Cerebellar cortex (tissue), 1 donor: ENCODE measurements around the gene ZNF417.
"Not testable (repeated sequence)": the region's sequence is repeated elsewhere in the genome, so short reads cannot be mapped to it uniquely, and the experiment has no call there.

Source experiments
- DNase-seq: peaks from one replicate; pipeline ENCODE4 v3.0.0-alpha.2; 2015; ENCODE audit warnings: low spot score

ZNF417 gene

GRCh38 chr19:57916168-57916995 is at the start of gene ZNF417:
Gene ZNF417 (minus strand): TSS chr19:57916592. CDS start chr19:57916411, 181 bp downstream.
- peak; percentile 99 for DNase-seq

GRCh38 chr19:57964761-57965160 is 48.4 kb upstream of the ZNF417 start:
- no peak for DNase-seq

GRCh38 chr19:57961785-57962184 is 45.4 kb upstream of the ZNF417 start:
- DNase-seq = no peak

GRCh38 chr19:57954996-57955395 is 38.6 kb upstream of the ZNF417 start:
- no peak for DNase-seq

- DNase-seq = no peak
Observed at GRCh38 chr19:57949702-57950101, 33.3 kb upstream of the ZNF417 start.

GRCh38 chr19:57949296-57949695 is 32.9 kb upstream of the ZNF417 start:
- DNase-seq = no peak

GRCh38 chr19:57947419-57948134 is 31.2 kb upstream of the ZNF417 start, which contains the start of gene ZNF256:
Gene ZNF256 (minus strand): TSS chr19:57947706. CDS start chr19:57947474, 232 bp downstream.
- DNase-seq = peak; percentile 98

- DNase-seq = no peak
Observed at GRCh38 chr19:57947088-57947418, 30.7 kb upstream of the ZNF417 start.

- DNase-seq = no peak
Observed at GRCh38 chr19:57946316-57946715, 29.9 kb upstream of the ZNF417 start.

GRCh38 chr19:57941593-57941992 is 25.2 kb upstream of the ZNF417 start:
- DNase-seq = no peak

- DNase-seq = no peak
Observed at GRCh38 chr19:57935731-57936130, 19.3 kb upstream of the ZNF417 start.

GRCh38 chr19:57934820-57935665 is 18.7 kb upstream of the ZNF417 start, which contains the start of gene ZNF418:
Gene ZNF418 (minus strand): TSS chr19:57935402. CDS start chr19:57933822, 1,580 bp downstream.
- peak; percentile 95 for DNase-seq

- DNase-seq = no peak
Observed at GRCh38 chr19:57927587-57927986, 11.2 kb upstream of the ZNF417 start.

GRCh38 chr19:57914531-57914930 is 1.9 kb downstream of the ZNF417 start:
- DNase-seq = no peak

- no peak for DNase-seq
Observed at GRCh38 chr19:57907394-57907793, 9.0 kb downstream of the ZNF417 start.

- DNase-seq = no peak
Observed at GRCh38 chr19:57905258-57905657, 11.1 kb downstream of the ZNF417 start.

GRCh38 chr19:57903618-57904184 is 12.7 kb downstream of the ZNF417 start:
- no peak for DNase-seq

GRCh38 chr19:57900311-57900710 is 16.1 kb downstream of the ZNF417 start:
- no peak for DNase-seq

GRCh38 chr19:57890706-57891105 is 25.7 kb downstream of the ZNF417 start:
- DNase-seq = not testable (repeated sequence)

- peak; percentile 95 for DNase-seq
Observed at GRCh38 chr19:57888560-57889231, 27.7 kb downstream of the ZNF417 start, which contains the start of gene ZNF814. Gene ZNF814 (minus strand): TSS chr19:57889037. CDS start chr19:57888802, 235 bp downstream.

- DNase-seq = peak; percentile 14
Observed at GRCh38 chr19:57888107-57888559, 28.3 kb downstream of the ZNF417 start.
